DND-41 (cell line): ENCODE results near the gene HOXB7.

Source experiments
- ATAC-seq: fragments of 200-7000 bp; cut with Tn5 transposase; 3 replicates; pipeline ENCODE4 v1.9.1; 2021; ENCODE audit warnings: low read depth; ENCODE audit not compliant: insufficient read depth
- DNase-seq: peaks from one replicate; pipeline ENCODE4 v3.0.0-alpha.2; 2020
- H2AFZ ChIP-seq: 2 replicates; pipeline ENCODE4 v1.6.0; 2012; ENCODE audit warnings: low read depth, low read length
- H3K27ac ChIP-seq: 2 replicates; pipeline ENCODE4 v1.5.1; 2012; ENCODE audit warnings: low read length, inconsistent platforms
- H3K27me3 ChIP-seq: fragments of 200-600 bp; sonication (generic); 2 replicates; pipeline ENCODE4 v1.6.0; 2012; ENCODE audit warnings: low read length, mild to moderate bottlenecking, inconsistent platforms; ENCODE audit not compliant: insufficient read depth, poor library complexity
- H3K36me3 ChIP-seq: 2 replicates; pipeline ENCODE4 v1.5.1; 2012; ENCODE audit warnings: low read length, inconsistent platforms; ENCODE audit not compliant: insufficient read depth
- H3K4me1 ChIP-seq: 2 replicates; pipeline ENCODE4 v1.5.1; 2012; ENCODE audit warnings: mild to moderate bottlenecking, low read length; ENCODE audit not compliant: insufficient read depth
- H3K4me2 ChIP-seq: 2 replicates; pipeline ENCODE4 v1.6.0; 2012; ENCODE audit warnings: mild to moderate bottlenecking, moderate library complexity, low read length, inconsistent platforms; ENCODE audit not compliant: insufficient read depth
- H3K4me3 ChIP-seq, 2 experiments: fragments of 200-600 bp in 1 of 2; shearing (Covaris generic) in 1 of 2; 2 replicates each; pipeline ENCODE4 v1.5.1; 2012 to 2016; ENCODE audit warnings: inconsistent platforms in 2 of 2, low read length in 2 of 2, mild to moderate bottlenecking in 2 of 2, low read depth in 1 of 2, moderate library complexity in 1 of 2
- H3K79me2 ChIP-seq: 2 replicates; pipeline ENCODE4 v1.6.0; 2012; ENCODE audit warnings: low read length, inconsistent platforms; ENCODE audit not compliant: insufficient read depth
- H3K9ac ChIP-seq: 2 replicates; pipeline ENCODE4 v1.6.0; 2012; ENCODE audit warnings: low read depth, mild to moderate bottlenecking, inconsistent platforms, low read length, moderate library complexity
- H3K9me3 ChIP-seq: 2 replicates; pipeline ENCODE4 v1.5.1; 2012; ENCODE audit warnings: low read length, moderate library complexity, mild to moderate bottlenecking, inconsistent platforms; ENCODE audit not compliant: insufficient read depth, severe bottlenecking
- H4K20me1 ChIP-seq: 2 replicates; pipeline ENCODE4 v1.6.0; 2012; ENCODE audit warnings: low read length; ENCODE audit not compliant: insufficient read depth
- CTCF ChIP-seq: IDR thresholded peaks from 2 replicates; pipeline ENCODE4 v1.5.1; 2012; ENCODE audit warnings: borderline replicate concordance, low read length, moderate library complexity, mild to moderate bottlenecking; ENCODE audit not compliant: poor library complexity, severe bottlenecking; ENCODE audit errors: extremely low read depth
- EZH2 ChIP-seq: IDR thresholded peaks from 3 replicates; pipeline ENCODE4 v1.6.1; 2012; ENCODE audit warnings: borderline replicate concordance, low read depth, mild to moderate bottlenecking, moderate library complexity, low read length, inconsistent platforms; ENCODE audit not compliant: severe bottlenecking

The HOXB7 gene

GRCh38 chr17:48571826-48572417 lies 38.9 kb downstream of the HOXB7 start:
- Histone ChIP-seq H3K4me1 (no peaks in the 10 kb centered on the region), H3K79me2 (no peaks in the 10 kb centered on the region), H3K36me3 (no peaks in the 10 kb centered on the region), H2AFZ (no peak overlapping the region), H3K4me2 (no peak overlapping the region), H4K20me1 (no peaks in the 10 kb centered on the region), H3K27ac (no peak overlapping the region), H3K9ac (no peak overlapping the region), H3K4me3 (no peak overlapping the region), H3K9me3 (no peaks in the 10 kb centered on the region), H3K27me3 (peaks cover 43% of the 10 kb centered on the region)
- ATAC-seq: no peak
- no peak for DNase-seq
- TF ChIP-seq CTCF (no peak), EZH2 (no peak)

- no peak overlapping the region for H3K4me2 ChIP-seq
- H3K9me3 ChIP-seq: no peaks in the 10 kb centered on the region
- DNase-seq: no peak
- no peak overlapping the region for H3K4me3 ChIP-seq
- H4K20me1 ChIP-seq: no peaks in the 10 kb centered on the region
- TF ChIP-seq EZH2 (no peak), CTCF (no peak)
- peaks cover 48% of the 10 kb centered on the region for H3K27me3 ChIP-seq
- no peaks in the 10 kb centered on the region for H3K79me2 ChIP-seq
- H3K36me3 ChIP-seq: no peaks in the 10 kb centered on the region
- no peak overlapping the region for H3K27ac ChIP-seq
- no peaks in the 10 kb centered on the region for H3K4me1 ChIP-seq
- H2AFZ ChIP-seq: no peak overlapping the region
- H3K9ac ChIP-seq: no peak overlapping the region
- no peak for ATAC-seq
Observed at GRCh38 chr17:48571024-48571818, 39.6 kb downstream of the HOXB7 start.

DNA sequence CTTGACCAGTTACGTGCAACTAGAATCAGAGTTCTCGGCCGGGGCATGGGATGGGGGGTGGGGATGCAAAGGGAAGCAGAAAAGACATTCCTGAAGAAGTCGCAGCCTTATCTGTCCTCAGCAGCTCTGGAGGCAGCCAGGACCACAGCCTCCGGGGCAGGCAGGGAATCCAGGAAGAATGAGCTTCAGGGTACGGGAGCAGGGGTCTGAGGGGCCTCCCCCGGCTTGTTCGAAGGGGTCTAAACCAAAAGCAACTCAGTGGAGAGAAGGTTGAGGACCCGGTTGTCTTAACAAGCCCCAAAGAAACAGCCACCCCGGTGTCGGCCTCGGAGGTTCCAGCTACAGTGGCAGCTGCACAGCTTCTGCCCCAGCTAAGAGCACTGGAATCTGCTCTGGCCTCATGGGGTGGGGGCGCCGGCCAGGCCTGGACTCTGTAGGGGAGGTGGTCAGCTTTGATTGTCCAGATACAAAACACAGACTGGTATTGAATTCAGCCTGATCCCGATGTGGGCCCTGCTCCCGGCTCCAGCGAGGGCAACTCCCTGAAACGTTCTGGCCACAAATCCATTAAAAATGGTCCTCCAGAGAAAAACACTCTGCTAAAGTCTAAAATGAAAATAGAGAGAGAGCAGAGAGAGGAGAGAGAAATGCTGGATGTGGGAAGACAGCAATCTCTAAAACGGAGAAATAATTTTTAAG lies 40.3 kb downstream of the HOXB7 start:
- ATAC-seq (no peak), DNase-seq (no peak)
- no peaks in the 10 kb centered on the region for H4K20me1 ChIP-seq
- no peak overlapping the region for H3K27ac ChIP-seq
- H3K4me1 ChIP-seq: no peaks in the 10 kb centered on the region
- no peak overlapping the region for H2AFZ ChIP-seq
- H3K9me3 ChIP-seq: no peaks in the 10 kb centered on the region
- TF ChIP-seq CTCF (no peak), EZH2 (no peak)
- no peak overlapping the region for H3K9ac ChIP-seq
- no peak overlapping the region for H3K4me3 ChIP-seq
- no peaks in the 10 kb centered on the region for H3K36me3 ChIP-seq
- H3K79me2 ChIP-seq: no peaks in the 10 kb centered on the region
- H3K4me2 ChIP-seq: no peak overlapping the region
- peaks cover 49% of the 10 kb centered on the region for H3K27me3 ChIP-seq
